Loucy (cell line): ENCODE measurements around the gene MISP3.

Experiments
- EZH2phosphoT487 ChIP-seq: fragments of 200-600 bp; IDR thresholded peaks from 2 replicates; pipeline ENCODE4 v1.6.1; 2018; ENCODE audit warnings: antibody characterized with exemption, mild to moderate bottlenecking, moderate library complexity, borderline replicate concordance
- TF ChIP-seq, protein P1 (sequence below): fragments of 200-600 bp; sonication (generic); conservative IDR thresholded peaks from 2 replicates; pipeline ENCODE4 v1.5.1; 2014; ENCODE audit warnings: mild to moderate bottlenecking, antibody characterized with exemption, low read length

DNA sequence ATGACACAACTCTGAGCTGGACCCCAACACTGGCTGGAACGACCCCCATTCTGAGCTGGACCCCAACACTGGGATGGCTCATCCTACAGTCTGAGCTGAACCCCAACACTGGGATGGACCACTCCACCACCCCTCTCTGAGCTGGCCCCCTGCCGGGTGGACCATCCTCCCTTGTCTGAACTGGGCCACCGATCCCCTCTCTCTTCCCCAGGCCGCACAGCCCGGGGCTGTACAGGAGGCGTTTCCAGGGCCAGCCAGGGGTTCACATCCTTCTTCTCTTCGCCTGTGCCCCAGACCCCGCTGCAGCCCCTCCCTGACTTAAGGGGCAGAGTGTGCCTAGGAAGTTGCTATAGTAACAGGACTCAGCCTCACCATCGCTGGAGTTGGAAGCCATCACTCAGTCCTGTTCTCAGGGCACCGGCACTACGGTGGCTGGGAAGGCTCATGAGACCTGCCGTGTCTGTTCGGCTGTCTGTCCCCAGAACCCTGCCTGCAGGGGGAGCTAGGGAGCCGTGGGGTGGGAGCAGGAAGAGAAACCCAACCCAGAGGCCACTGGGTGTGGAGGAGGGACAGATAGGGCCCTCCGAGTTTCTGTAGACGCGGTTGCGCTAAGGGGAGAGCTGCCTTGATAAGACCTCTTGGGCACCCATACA, 41.3 kb downstream of the MISP3 start:
- TF ChIP-seq, protein P1, sequence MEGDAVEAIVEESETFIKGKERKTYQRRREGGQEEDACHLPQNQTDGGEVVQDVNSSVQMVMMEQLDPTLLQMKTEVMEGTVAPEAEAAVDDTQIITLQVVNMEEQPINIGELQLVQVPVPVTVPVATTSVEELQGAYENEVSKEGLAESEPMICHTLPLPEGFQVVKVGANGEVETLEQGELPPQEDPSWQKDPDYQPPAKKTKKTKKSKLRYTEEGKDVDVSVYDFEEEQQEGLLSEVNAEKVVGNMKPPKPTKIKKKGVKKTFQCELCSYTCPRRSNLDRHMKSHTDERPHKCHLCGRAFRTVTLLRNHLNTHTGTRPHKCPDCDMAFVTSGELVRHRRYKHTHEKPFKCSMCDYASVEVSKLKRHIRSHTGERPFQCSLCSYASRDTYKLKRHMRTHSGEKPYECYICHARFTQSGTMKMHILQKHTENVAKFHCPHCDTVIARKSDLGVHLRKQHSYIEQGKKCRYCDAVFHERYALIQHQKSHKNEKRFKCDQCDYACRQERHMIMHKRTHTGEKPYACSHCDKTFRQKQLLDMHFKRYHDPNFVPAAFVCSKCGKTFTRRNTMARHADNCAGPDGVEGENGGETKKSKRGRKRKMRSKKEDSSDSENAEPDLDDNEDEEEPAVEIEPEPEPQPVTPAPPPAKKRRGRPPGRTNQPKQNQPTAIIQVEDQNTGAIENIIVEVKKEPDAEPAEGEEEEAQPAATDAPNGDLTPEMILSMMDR: peak; percentile 64
- no peak for TF ChIP-seq EZH2phosphoT487
